HG02840 (cell line): ENCODE data around the gene CCDC136.

Experiments used
- ATAC-seq: cut with Tn5 transposase; IDR thresholded peaks from one replicate; pipeline ENCODE4 v1.9.1; 2021; ENCODE audit warnings: mild to moderate bottlenecking, moderate library complexity, moderate number of reproducible peaks; ENCODE audit not compliant: unreplicated experiment, low FRiP score

Gene CCDC136

DNA sequence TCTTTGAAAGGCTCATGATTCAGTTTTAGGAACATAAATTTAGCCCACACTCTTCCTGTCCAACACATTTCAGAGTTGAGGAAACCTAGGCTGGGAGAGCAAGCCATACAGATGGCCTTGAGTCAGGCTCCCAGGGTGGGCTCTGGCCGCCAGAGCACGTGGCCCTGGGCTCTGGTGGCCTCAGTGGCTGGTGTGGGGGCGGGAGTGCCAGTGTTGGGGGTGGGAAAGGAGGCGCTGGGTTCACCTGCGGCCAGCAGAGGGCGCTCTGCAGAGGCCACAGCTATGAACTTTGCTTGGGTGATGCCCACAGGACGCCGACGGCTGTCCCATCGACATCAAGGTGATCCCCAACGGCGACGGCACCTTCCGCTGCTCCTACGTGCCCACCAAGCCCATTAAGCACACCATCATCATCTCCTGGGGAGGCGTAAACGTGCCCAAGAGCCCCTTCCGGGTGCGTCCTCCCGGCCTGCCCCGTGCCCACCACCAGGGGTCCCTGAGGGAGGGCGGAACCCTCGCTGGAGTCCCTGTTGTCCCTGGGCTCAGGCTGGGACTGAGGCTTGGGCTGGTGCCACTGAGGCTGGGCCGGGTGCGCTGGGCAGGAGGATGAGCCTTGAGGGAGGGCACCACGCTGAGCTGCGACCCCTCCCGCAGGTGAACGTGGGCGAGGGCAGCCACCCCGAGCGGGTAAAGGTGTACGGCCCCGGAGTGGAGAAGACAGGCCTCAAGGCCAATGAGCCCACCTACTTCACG is 50.3 kb downstream of the CCDC136 start:
- ATAC-seq = no peak

DNA sequence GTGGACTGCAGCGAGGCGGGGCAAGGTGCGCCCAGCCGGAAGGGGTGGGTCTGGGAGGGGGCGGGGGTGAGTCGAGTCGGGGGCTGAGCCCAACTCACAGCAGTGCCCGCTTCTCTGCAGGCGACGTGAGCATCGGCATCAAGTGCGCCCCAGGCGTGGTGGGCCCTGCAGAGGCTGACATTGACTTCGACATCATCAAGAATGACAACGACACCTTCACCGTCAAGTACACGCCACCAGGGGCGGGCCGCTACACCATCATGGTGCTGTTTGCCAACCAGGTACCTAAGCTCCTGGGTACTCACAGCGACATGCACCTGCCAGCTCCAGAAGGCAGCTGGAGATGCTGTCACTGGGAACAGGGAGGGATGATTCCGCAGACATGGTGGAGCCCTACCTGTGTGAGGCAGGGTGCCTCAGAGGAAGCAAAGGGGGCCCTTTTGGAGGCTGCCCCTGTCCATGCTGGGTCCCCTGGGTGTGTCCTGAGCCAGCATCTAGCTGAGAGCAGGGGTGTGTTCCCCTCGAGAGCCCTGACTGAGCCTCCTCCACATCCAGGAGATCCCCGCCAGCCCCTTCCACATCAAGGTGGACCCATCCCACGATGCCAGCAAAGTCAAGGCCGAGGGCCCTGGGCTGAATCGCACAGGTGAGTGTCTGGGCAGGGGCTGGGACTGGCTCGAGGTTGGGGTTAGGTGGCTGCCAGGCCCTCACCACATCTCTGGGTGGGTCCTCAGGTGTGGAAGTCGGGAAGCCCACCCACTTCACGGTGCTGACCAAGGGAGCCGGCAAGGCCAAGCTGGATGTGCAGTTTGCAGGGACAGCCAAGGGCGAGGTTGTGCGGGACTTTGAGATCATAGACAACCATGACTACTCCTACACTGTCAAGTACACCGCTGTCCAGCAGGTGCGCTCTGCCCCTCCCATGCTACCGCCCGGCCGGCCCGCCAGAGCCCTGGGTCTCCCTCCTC is 51.2 kb downstream of the CCDC136 start:
- ATAC-seq = no peak

DNA sequence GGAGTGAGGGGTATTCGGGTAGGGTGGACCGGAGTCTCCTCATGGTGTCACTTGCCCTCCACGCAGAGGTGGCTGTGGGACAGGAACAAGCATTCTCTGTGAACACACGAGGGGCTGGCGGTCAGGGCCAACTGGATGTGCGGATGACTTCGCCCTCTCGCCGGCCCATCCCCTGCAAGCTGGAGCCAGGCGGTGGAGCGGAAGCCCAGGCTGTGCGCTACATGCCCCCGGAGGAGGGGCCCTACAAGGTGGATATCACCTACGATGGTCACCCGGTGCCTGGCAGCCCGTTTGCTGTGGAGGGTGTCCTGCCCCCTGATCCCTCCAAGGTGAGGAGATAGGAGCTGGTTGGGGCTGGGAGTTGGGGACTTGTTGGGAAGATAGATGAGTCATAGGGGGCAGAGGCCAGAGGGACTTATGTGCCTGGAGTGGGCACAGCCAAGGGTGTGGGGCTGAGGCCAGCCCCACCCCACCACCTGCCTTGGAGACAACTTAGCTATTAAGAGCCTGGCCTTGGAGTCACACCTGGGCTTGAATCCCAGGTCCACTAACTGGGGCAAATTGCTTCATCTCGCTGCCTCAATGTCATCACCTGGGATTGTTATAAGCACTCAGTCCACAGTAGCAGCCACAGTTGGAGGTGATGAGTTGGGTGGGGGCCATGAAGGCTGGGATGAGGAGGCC is 52.3 kb downstream of the CCDC136 start:
- no peak for ATAC-seq

GRCh38 chr7:128844777-128845311 is 53.1 kb downstream of the CCDC136 start:
- ATAC-seq = no peak

- ATAC-seq = no peak
These were observed 53.7 kb downstream of the CCDC136 start for GRCh38 chr7:128845475-128845874.

DNA sequence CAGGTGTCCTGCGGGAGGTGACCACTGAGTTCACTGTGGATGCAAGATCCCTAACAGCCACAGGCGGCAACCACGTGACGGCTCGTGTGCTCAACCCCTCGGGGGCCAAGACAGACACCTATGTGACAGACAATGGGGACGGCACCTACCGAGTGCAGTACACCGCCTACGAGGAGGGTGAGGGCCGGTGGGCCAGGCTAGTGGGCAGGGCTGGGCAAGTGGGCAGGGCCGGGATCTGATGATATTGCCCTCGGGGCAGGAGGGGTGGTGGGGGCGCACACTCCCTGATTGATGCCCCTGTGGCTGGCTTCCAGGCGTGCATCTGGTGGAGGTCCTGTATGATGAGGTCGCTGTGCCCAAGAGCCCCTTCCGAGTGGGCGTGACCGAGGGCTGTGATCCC is 54.2 kb downstream of the CCDC136 start:
- ATAC-seq = no peak

GRCh38 chr7:128846781-128847444 is 55.1 kb downstream of the CCDC136 start:
- ATAC-seq = no peak

DNA sequence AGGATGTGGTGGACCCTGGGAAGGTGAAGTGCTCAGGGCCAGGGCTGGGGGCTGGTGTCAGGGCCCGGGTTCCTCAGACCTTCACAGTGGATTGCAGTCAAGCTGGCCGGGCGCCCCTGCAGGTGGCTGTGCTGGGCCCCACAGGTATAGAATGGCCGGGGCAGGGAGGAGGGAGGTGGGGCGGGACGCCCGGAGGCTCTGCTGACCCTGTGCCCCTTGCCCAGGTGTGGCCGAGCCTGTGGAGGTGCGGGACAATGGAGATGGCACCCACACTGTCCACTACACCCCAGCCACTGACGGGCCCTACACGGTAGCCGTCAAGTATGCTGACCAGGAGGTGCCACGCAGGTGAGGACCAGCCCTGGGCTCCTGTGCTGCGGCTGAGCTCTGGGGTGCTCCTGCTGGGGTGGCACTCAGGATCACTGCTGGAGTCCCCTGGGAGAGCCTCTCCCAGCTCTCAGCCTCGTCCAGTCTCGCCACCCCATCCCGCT is 56.0 kb downstream of the CCDC136 start:
- ATAC-seq = no peak

- no peak for ATAC-seq
These were observed 56.8 kb downstream of the CCDC136 start for GRCh38 chr7:128848289-128849155.

GRCh38 chr7:128849156-128849515 is 57.4 kb downstream of the CCDC136 start:
- ATAC-seq = no peak

- no peak for ATAC-seq
These were observed 58.2 kb downstream of the CCDC136 start for GRCh38 chr7:128849804-128850490.

DNA sequence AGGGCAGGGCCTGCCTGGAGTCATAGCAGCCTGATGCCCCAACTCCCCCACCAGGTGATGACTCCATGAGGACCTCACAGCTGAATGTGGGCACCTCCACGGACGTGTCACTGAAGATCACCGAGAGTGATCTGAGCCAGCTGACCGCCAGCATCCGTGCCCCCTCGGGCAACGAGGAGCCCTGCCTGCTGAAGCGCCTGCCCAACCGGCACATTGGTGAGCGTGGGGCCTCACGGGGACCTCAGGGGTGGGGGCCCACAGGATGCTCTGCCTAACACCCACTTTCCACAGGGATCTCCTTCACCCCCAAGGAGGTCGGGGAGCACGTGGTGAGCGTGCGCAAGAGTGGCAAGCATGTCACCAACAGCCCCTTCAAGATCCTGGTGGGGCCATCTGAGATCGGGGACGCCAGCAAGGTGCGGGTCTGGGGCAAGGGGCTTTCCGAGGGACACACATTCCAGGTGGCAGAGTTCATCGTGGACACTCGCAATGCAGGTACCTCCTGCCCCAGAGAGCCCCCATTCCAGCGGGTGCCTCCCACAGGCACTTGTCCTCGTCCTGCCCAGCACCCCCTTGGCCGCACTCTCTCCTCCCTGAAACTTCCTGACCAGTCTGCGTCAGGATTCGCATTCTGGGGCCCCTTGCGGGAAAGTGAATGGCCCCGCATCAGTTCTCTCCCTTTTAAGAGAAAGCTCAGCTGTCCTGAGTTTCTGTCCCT is 60.9 kb downstream of the CCDC136 start:
- no peak for ATAC-seq

- ATAC-seq = no peak
These were observed 62.0 kb downstream of the CCDC136 start for GRCh38 chr7:128853799-128854198.

DNA sequence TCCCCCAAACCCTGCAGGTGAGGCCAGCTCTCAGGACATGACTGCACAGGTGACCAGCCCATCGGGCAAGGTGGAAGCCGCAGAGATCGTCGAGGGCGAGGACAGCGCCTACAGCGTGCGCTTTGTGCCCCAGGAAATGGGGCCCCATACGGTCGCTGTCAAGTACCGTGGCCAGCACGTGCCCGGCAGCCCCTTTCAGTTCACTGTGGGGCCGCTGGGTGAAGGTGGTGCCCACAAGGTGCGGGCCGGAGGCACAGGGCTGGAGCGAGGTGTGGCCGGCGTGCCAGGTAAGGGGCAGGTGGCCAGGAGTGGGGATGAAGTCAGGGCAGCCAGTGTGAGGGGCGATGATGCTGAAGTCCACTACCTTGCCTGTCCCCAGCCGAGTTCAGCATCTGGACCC is 62.6 kb downstream of the CCDC136 start:
- ATAC-seq = no peak

GRCh38 chr7:128855559-128855958 is 63.8 kb downstream of the CCDC136 start:
- ATAC-seq = no peak

- ATAC-seq = no peak
These were observed 64.4 kb downstream of the CCDC136 start for GRCh38 chr7:128856001-128856718.
